B cell (primary cell): Measurements from ENCODE around the gene SHFL. TPM values are rescaled to one million over a fixed set of nuclear protein-coding genes. Genes with fewer than 3 reads are reported as not detected.

Source experiments
- ATAC-seq: fragments of 200-7000 bp; cut with Tn5 transposase; one replicate; pipeline ENCODE4 v1.10.0; 2021; ENCODE audit warnings: low read depth, mild to moderate bottlenecking, moderate number of reproducible peaks, moderate library complexity
- CTCF ChIA-PET: fragments of 350-600 bp; sonication (Branson Sonifier 250); formaldehyde crosslinking; loops from one replicate; lab custom pipeline; 2021; ENCODE audit warnings: antibody characterized with exemption, inconsistent platforms; lab: Charles Lee
- POLR2A ChIA-PET: fragments of 350-600 bp; sonication (Branson Sonifier 250); formaldehyde crosslinking; loops from one replicate; lab custom pipeline; 2021; ENCODE audit warnings: antibody characterized with exemption; lab: Charles Lee
- DNase-seq: peaks from one replicate; pipeline ENCODE4 v3.0.0; 2013
- H2AFZ ChIP-seq: 2 replicates; pipeline ENCODE4 v1.6.1; 2012; ENCODE audit warnings: mild to moderate bottlenecking, low read depth, low read length; ENCODE audit not compliant: insufficient read depth, poor library complexity, severe bottlenecking
- H3K27ac ChIP-seq, 2 donors: 1 replicate in 1 of 2; 2 replicates in 1 of 2; pipeline ENCODE4 v1.5.1; 2012 to 2013; ENCODE audit warnings: low read length in 2 of 2, mild to moderate bottlenecking in 2 of 2, moderate library complexity in 1 of 2
- H3K27me3 ChIP-seq, 4 experiments: fragments of 200-600 bp in 1 of 4; sonication (generic) in 1 of 4; replicated peaks in 1 of 4; 1 replicate in 2 of 4; 2 replicates in 2 of 4; pipeline versions ENCODE4 v1.6.1 to v1.7.0; 2013 to 2016; ENCODE audit warnings: low read length in 3 of 4, mild to moderate bottlenecking in 2 of 4, mixed read lengths in 1 of 4, moderate library complexity in 1 of 4; ENCODE audit not compliant: insufficient read depth in 4 of 4, control insufficient read depth in 3 of 4; ENCODE audit errors: control extremely low read depth in 1 of 4
- H3K36me3 ChIP-seq, 2 experiments: replicated peaks in 1 of 2; 1 replicate in 1 of 2; 2 replicates in 1 of 2; pipeline versions ENCODE4 v1.6.1 to v1.7.1; 2013; ENCODE audit warnings: low read length in 1 of 2; ENCODE audit not compliant: insufficient read depth in 2 of 2, control insufficient read depth in 1 of 2; ENCODE audit errors: control extremely low read depth in 1 of 2, extremely low read depth in 1 of 2
- H3K4me1 ChIP-seq, 2 donors: fragments of 200-600 bp in 1 of 2; sonication (generic) in 1 of 2; 1 replicate in 1 of 2; 2 replicates in 1 of 2; pipeline versions ENCODE4 v1.5.1 to v1.6.1; 2013 to 2017; ENCODE audit warnings: low read length in 2 of 2; ENCODE audit not compliant: control insufficient read depth in 2 of 2, insufficient read depth in 2 of 2
- H3K4me2 ChIP-seq: replicated peaks from 2 replicates; pipeline ENCODE3; 2012; ENCODE audit warnings: mild to moderate bottlenecking, low read depth, low read length; ENCODE audit not compliant: poor library complexity, severe bottlenecking
- H3K4me3 ChIP-seq, 5 experiments: fragments of 200-600 bp in 1 of 5; sonication (generic) in 1 of 5; 1 replicate in 3 of 5; 2 replicates in 2 of 5; pipeline versions ENCODE4 v1.5.1 to v1.7.0; 2011 to 2016; ENCODE audit warnings: low read length in 4 of 5, mild to moderate bottlenecking in 4 of 5, low read depth in 2 of 5, control low read depth in 1 of 5, moderate library complexity in 1 of 5; ENCODE audit not compliant: insufficient read depth in 1 of 5; ENCODE audit errors: control extremely low read depth in 1 of 5, extremely low read depth in 1 of 5
- H3K79me2 ChIP-seq: fragments of 200-600 bp; sonication (generic); one replicate; pipeline ENCODE4 v1.6.0; 2016; ENCODE audit warnings: low read length; ENCODE audit not compliant: control insufficient read depth, insufficient read depth
- H3K9ac ChIP-seq: fragments of 200-600 bp; sonication (generic); 2 replicates; pipeline ENCODE4 v1.6.1; 2017; ENCODE audit warnings: mild to moderate bottlenecking, low read length, moderate library complexity
- H3K9me3 ChIP-seq, 3 donors: one replicate each; pipeline versions ENCODE4 v1.6.1 to v1.7.1; 2013; ENCODE audit warnings: low read length in 2 of 3; ENCODE audit not compliant: control insufficient read depth in 2 of 3, insufficient read depth in 1 of 3; ENCODE audit errors: control extremely low read depth in 1 of 3
- H4K20me1 ChIP-seq: 2 replicates; pipeline ENCODE4 v1.6.0; 2012; ENCODE audit warnings: mild to moderate bottlenecking, low read length; ENCODE audit not compliant: insufficient read depth, control insufficient read depth, poor library complexity, severe bottlenecking
- H3K27ac Mint-ChIP-seq: one replicate; pipeline ENCODE4 v1.8.0; 2021; ENCODE audit warnings: mixed read lengths
- H3K27me3 Mint-ChIP-seq: one replicate; pipeline ENCODE4 v1.8.0; 2021; ENCODE audit warnings: mixed read lengths
- H3K4me1 Mint-ChIP-seq: one replicate; pipeline ENCODE4 v1.8.0; 2021; ENCODE audit warnings: mixed read lengths
- H3K4me3 Mint-ChIP-seq: one replicate; pipeline ENCODE4 v1.8.0; 2021; ENCODE audit warnings: mixed read lengths
- H3K9me3 Mint-ChIP-seq: one replicate; pipeline ENCODE4 v1.8.0; 2022; ENCODE audit warnings: mixed read lengths; ENCODE audit not compliant: insufficient read depth
- EZH2 ChIP-seq: IDR thresholded peaks from 2 replicates; pipeline ENCODE4 v1.6.1; 2012; ENCODE audit warnings: borderline replicate concordance, low read depth, mild to moderate bottlenecking, moderate library complexity, low read length; ENCODE audit not compliant: insufficient read depth, poor library complexity, severe bottlenecking
- WGBS: methylation state at CpG from one replicate; pipeline ENCODE4 v1.1.5; 2013; ENCODE audit warnings: missing lambda C conversion rate; ENCODE audit not compliant: insufficient coverage; 5-methylcytosine and 5-hydroxymethylcytosine counted together
- intact Hi-C: fragments of 100-400 bp; cut with micrococcal nuclease; formaldehyde crosslinking; loops from one replicate; pipeline ENCODE4 v1.10.0; 2022
- polyA plus RNA-seq: library from polyadenylated mRNA; depleted of rRNA; stranded (reverse); fragments of >200 nt; gene quantifications from 2 replicates; pipeline ENCODE4 v1.2.3, GENCODE V29; 2012
- total RNA-seq, 2 donors: library from RNA; stranded (reverse); fragments of 120-200 nt in 1 of 2; gene quantifications; 1 replicate in 1 of 2; 2 replicates in 1 of 2; pipeline versions ENCODE4 v1.2.3 to v1.2.4, GENCODE V29; 2013 to 2022
- TF ChIP-seq, protein P1 (sequence below): fragments of 200-600 bp; IDR thresholded peaks from one replicate; pipeline ENCODE4 v1.8.0; 2022; ENCODE audit warnings: antibody characterized with exemption, mild to moderate bottlenecking

The SHFL gene
- total and polyA plus RNA-seq, 2 donors (not counting 1 experiment from before 2014, with no cell fraction given): 109 to 205 TPM

DNA sequence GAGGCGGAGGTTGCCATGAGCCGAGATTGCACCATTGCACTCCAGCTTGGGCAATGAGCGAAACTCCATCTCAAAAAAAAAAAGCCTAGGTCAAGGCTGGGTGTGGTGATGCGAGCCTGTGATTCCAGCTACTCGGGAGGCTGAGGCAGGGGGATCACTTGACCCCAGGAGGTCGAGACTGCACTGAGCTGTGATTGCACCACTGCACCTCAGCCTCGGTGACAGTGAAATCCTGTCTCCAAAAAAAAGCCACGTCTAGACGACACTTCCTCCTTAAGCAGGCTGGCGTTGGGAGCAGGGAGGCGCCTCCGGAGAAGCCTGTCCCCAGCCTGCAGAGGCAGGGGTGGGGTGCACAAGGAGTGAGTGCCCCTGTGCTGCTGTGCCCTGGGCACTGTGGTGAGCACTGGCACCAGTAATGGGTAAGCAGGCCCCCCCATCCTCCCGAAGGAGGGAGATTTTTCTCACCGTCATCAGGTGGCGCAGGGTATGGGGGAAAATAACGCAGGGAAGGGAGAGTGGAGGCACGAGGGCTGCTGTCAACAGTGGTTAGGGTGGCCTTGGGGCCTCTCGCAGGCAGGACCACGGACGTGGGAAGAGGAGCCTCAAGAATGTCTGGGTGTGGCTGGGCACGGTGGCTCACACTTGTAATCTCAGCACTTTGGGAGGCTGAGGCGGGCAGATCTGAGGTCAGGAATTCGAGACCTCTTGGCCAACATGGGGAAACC, 26.1 kb downstream of the SHFL start:
- H2AFZ ChIP-seq: no peak overlapping the region
- no peaks in the 10 kb centered on the region for H3K27me3 Mint-ChIP-seq
- no peaks in the 10 kb centered on the region for H3K9me3 Mint-ChIP-seq
- CTCF ChIA-PET: interaction anchor here (0.6 to 15.9 kb wide), 11 partner anchors 8 to 316 kb away, joined by 3 to 263 read pairs (median 4); partner anchors contain the start of genes ANGPTL6, MRPL4 and PPAN
- DNase-seq: peak; percentile 52
- H3K4me2 ChIP-seq: peak overlapping the region; percentile 67
- peak overlapping the region; percentile 90 for H3K27ac Mint-ChIP-seq
- POLR2A ChIA-PET: interaction anchor here (0.7 to 6.6 kb wide), 3 partner anchors 11 to 1626 kb away, joined by 3 to 62 read pairs (median 18); partner anchors contain the start of gene ANGPTL6
- TF ChIP-seq, protein P1, sequence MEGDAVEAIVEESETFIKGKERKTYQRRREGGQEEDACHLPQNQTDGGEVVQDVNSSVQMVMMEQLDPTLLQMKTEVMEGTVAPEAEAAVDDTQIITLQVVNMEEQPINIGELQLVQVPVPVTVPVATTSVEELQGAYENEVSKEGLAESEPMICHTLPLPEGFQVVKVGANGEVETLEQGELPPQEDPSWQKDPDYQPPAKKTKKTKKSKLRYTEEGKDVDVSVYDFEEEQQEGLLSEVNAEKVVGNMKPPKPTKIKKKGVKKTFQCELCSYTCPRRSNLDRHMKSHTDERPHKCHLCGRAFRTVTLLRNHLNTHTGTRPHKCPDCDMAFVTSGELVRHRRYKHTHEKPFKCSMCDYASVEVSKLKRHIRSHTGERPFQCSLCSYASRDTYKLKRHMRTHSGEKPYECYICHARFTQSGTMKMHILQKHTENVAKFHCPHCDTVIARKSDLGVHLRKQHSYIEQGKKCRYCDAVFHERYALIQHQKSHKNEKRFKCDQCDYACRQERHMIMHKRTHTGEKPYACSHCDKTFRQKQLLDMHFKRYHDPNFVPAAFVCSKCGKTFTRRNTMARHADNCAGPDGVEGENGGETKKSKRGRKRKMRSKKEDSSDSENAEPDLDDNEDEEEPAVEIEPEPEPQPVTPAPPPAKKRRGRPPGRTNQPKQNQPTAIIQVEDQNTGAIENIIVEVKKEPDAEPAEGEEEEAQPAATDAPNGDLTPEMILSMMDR: no peak
- TF ChIP-seq EZH2: no peak
- H3K4me3 ChIP-seq: no peak overlapping the region
- no peak overlapping the region for H3K9ac ChIP-seq
- peak; percentile 2 for ATAC-seq
- H3K27me3 ChIP-seq: no peaks in the 10 kb centered on the region
- peaks cover 40% of the 10 kb centered on the region for H3K4me1 Mint-ChIP-seq
- WGBS: 58% methylated on average over 21 of the region's 23 CpGs
- intact Hi-C loops: loop anchor here (2.0 kb wide), 1 partner anchor 85 kb away; no protein-coding TSS in a partner anchor
- H3K27ac ChIP-seq: peak overlapping the region in 1 of 2 donors; percentile 69
- H3K4me1 ChIP-seq: peaks cover 31 to 41% of the 10 kb centered on the region in 2 donors
- H3K9me3 ChIP-seq: peaks cover 0 to 6% (median 0%) of the 10 kb centered on the region in 3 donors
- H4K20me1 ChIP-seq: peaks cover 77% of the 10 kb centered on the region
- H3K36me3 ChIP-seq: peaks cover 0 to 71% of the 10 kb centered on the region in 2 experiments
- peaks cover 38% of the 10 kb centered on the region for H3K79me2 ChIP-seq
- H3K4me3 Mint-ChIP-seq: peak overlapping the region; percentile 81
